ENCODE results near the gene SRL.

DNA sequence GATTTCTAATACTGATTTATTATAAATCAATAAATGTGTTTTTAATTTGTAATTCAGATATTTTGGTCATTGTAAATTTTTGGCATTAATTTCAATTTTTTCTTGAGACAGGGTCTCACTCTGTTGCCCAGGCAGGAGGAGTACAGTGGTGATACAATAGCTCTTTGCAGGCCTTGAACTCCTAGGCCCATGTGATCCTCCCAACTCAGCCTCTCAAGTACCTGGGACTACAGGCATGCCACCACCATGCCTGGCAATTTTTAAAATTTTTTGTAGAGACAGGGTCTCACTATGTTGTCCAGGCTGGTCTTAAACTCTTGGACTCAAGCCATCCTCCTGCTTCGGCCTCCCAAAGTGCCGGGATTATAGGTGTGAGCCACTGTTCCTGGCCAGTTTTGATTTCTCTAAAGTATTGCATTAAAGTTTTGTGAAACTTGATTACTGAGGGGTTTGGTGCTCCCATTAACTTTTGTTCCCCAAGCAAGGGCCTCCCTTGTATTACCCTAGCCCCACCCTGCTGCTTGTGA lies 36.2 kb upstream of the SRL start:
- TF ChIP-seq EZH2 (IDR thresholded peaks at IDR 0.05; ENCODE audit: borderline replicate concordance, insufficient read depth, low read depth, low read length, poor library complexity, severe bottlenecking), result no peak
- TF ChIP-seq, protein P1, sequence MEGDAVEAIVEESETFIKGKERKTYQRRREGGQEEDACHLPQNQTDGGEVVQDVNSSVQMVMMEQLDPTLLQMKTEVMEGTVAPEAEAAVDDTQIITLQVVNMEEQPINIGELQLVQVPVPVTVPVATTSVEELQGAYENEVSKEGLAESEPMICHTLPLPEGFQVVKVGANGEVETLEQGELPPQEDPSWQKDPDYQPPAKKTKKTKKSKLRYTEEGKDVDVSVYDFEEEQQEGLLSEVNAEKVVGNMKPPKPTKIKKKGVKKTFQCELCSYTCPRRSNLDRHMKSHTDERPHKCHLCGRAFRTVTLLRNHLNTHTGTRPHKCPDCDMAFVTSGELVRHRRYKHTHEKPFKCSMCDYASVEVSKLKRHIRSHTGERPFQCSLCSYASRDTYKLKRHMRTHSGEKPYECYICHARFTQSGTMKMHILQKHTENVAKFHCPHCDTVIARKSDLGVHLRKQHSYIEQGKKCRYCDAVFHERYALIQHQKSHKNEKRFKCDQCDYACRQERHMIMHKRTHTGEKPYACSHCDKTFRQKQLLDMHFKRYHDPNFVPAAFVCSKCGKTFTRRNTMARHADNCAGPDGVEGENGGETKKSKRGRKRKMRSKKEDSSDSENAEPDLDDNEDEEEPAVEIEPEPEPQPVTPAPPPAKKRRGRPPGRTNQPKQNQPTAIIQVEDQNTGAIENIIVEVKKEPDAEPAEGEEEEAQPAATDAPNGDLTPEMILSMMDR (IDR thresholded peaks at IDR 0.05), result no peak
